HG02798 (cell line): ENCODE measurements around the gene SCG3.
"Not testable (repeated sequence)": the region's sequence is repeated elsewhere in the genome, so short reads cannot be mapped to it uniquely, and the experiment has no call there.

Experiments used
- ATAC-seq: cut with Tn5 transposase; IDR thresholded peaks from one replicate; pipeline ENCODE4 v1.9.1; 2021; ENCODE audit warnings: mild to moderate bottlenecking; ENCODE audit not compliant: unreplicated experiment, poor library complexity

Gene SCG3

GRCh38 chr15:51681303-51681963 is at the start of gene SCG3:
TSS of gene SCG3 (plus strand) at chr15:51681503. CDS start at chr15:51681756, 253 bp downstream.
- ATAC-seq = no peak

- ATAC-seq = no peak
These were observed 46.6 kb upstream of the SCG3 start for GRCh38 chr15:51634591-51635198.

- no peak for ATAC-seq
These were observed 39.7 kb upstream of the SCG3 start for GRCh38 chr15:51641490-51642130.

- no peak for ATAC-seq
These were observed 38.6 kb upstream of the SCG3 start for GRCh38 chr15:51642696-51643095.

GRCh38 chr15:51647128-51647562 is 34.2 kb upstream of the SCG3 start:
- ATAC-seq = no peak

- not testable (repeated sequence) for ATAC-seq
These were observed 33.2 kb upstream of the SCG3 start for GRCh38 chr15:51648101-51648500.

- ATAC-seq = not testable (repeated sequence)
These were observed 32.7 kb upstream of the SCG3 start for GRCh38 chr15:51648643-51649042.

- peak; percentile 46 for ATAC-seq
These were observed 31.4 kb upstream of the SCG3 start for GRCh38 chr15:51649659-51650521.

- no peak for ATAC-seq
These were observed 29.1 kb upstream of the SCG3 start for GRCh38 chr15:51652084-51652668.

GRCh38 chr15:51655401-51656057 is 25.8 kb upstream of the SCG3 start:
- ATAC-seq = not testable (repeated sequence)

GRCh38 chr15:51658664-51659063 is 22.6 kb upstream of the SCG3 start:
- no peak for ATAC-seq

- ATAC-seq = no peak
These were observed 20.2 kb upstream of the SCG3 start for GRCh38 chr15:51661072-51661471.

- ATAC-seq = no peak
These were observed 13.8 kb upstream of the SCG3 start for GRCh38 chr15:51667478-51667877.

- ATAC-seq = no peak
These were observed 12.9 kb upstream of the SCG3 start for GRCh38 chr15:51668446-51668845.

- ATAC-seq = no peak
These were observed 11.9 kb upstream of the SCG3 start for GRCh38 chr15:51669381-51669780.

- no peak for ATAC-seq
These were observed 9.1 kb upstream of the SCG3 start for GRCh38 chr15:51672155-51672687.

GRCh38 chr15:51672913-51673857 is 8.1 kb upstream of the SCG3 start:
- ATAC-seq = no peak

- ATAC-seq = no peak
These were observed 6.1 kb upstream of the SCG3 start for GRCh38 chr15:51675234-51675633.
